ENCODE results near the gene TPH1. TPM values are rescaled to one million over a fixed set of nuclear protein-coding genes. Genes with fewer than 3 reads are reported as not detected.

TPH1 gene
- total RNA-seq, 2 donors from 2014 or later, result 0.03 to 0.18 TPM

Other genes starting within 250 kb of the TPH1 start
- gene SERGEF, start 33.2 kb downstream of the TPH1 start, total RNA-seq, result 10 to 100 TPM; 21.1 to 28.2 TPM
- gene SAAL1, start 59.8 kb upstream of the TPH1 start, total RNA-seq, result 1 to 10 TPM; 6.6 to 8.8 TPM
- not detected for gene MRGPRX3, start 86.3 kb upstream of the TPH1 start, total RNA-seq
- not detected for gene MRGPRX4, start 126.6 kb upstream of the TPH1 start, total RNA-seq
- under 1 TPM in 1 of 2 donors, not detected in 1; 0.94 TPM for gene SAA4, start 190.5 kb upstream of the TPH1 start, total RNA-seq
- gene SAA2, start 202.4 kb upstream of the TPH1 start, total RNA-seq, result 100 to 1,000 TPM in 1 of 2 donors, 10 to 100 TPM in 1; 45.8 to 223 TPM
- 100 to 1,000 TPM; 233 to 552 TPM for gene SAA1, start 220.0 kb upstream of the TPH1 start, total RNA-seq